Keratinocyte (primary cell): ENCODE data around the gene CDH12.

Source experiments
- CTCF ChIP-seq, 3 experiments: IDR thresholded peaks in 1 of 3; conservative IDR thresholded peaks in 1 of 3; optimal IDR thresholded peaks in 1 of 3; 2 replicates in 2 of 3; 3 replicates in 1 of 3; pipeline versions ENCODE3 to v1.5.1; 2011; ENCODE audit warnings: low read length in 3 of 3, mild to moderate bottlenecking in 3 of 3, moderate library complexity in 2 of 3, control low read depth in 1 of 3, inconsistent platforms in 1 of 3; ENCODE audit not compliant: insufficient read depth in 2 of 3; ENCODE audit errors: extremely low read depth in 1 of 3
- EZH2 ChIP-seq: IDR thresholded peaks from one replicate; pipeline ENCODE4 v1.6.1; 2012; ENCODE audit warnings: inconsistent platforms, mild to moderate bottlenecking, low read length, moderate library complexity

- TF ChIP-seq EZH2 (no peak), CTCF (optimal IDR thresholded peaks at IDR 0.05 in 1 of 3, IDR thresholded peaks at IDR 0.05 in 1 of 3, conservative IDR thresholded peaks at IDR 0.05 in 1 of 3; ENCODE audit: extremely low read depth in 1 of 3, insufficient read depth in 2 of 3, low read length in 3 of 3) (no peak)
Observed at GRCh38 chr5:22226423-22226822, 626.7 kb downstream of the CDH12 start.
